LNCAP (cell line): ENCODE results near the gene CAT.

Experiments used
- TF ChIP-seq, protein P1 (sequence below): fragments of 450-650 bp; IDR thresholded peaks from 2 replicates; pipeline ENCODE4 v1.5.1; 2017; ENCODE audit warnings: mild to moderate bottlenecking

The CAT gene

DNA sequence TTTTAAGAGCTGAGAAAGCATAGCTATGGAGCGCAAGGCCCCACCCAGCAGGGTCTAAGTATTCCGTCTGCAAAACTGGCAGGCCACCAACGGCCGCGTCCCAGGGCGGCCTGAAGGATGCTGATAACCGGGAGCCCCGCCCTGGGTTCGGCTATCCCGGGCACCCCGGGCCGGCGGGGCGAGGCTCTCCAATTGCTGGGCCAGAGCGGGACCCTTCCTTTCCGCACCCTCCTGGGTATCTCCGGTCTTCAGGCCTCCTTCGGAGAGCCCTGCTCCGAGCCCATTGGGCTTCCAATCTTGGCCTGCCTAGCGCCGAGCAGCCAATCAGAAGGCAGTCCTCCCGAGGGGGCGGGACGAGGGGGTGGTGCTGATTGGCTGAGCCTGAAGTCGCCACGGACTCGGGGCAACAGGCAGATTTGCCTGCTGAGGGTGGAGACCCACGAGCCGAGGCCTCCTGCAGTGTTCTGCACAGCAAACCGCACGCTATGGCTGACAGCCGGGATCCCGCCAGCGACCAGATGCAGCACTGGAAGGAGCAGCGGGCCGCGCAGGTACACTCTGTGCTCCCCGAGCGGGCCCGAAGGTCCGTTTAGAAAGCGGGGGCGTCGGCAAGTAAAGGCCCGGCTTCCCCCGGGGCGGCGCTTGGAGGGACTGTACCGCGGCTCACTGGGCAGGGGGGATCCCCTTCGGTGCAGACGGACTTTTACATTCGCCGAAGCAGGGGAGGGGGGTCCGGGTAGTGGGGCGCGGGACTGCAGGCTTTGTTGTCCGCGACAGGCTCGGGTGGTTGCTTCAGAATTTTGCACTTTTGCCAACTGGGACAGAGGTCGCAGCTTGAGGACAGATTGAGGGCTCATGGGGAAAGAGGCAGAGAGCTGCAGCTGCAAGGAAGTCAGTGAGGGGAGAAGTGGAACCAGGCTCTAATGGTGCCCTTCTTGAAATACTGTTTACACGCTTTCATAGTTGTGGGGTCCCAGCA lies at the start of gene CAT:
TSS of gene CAT (plus strand) at position 406 of the 979 bp plus-strand sequence. CDS start at position 486, 80 bp downstream.
- TF ChIP-seq, protein P1, sequence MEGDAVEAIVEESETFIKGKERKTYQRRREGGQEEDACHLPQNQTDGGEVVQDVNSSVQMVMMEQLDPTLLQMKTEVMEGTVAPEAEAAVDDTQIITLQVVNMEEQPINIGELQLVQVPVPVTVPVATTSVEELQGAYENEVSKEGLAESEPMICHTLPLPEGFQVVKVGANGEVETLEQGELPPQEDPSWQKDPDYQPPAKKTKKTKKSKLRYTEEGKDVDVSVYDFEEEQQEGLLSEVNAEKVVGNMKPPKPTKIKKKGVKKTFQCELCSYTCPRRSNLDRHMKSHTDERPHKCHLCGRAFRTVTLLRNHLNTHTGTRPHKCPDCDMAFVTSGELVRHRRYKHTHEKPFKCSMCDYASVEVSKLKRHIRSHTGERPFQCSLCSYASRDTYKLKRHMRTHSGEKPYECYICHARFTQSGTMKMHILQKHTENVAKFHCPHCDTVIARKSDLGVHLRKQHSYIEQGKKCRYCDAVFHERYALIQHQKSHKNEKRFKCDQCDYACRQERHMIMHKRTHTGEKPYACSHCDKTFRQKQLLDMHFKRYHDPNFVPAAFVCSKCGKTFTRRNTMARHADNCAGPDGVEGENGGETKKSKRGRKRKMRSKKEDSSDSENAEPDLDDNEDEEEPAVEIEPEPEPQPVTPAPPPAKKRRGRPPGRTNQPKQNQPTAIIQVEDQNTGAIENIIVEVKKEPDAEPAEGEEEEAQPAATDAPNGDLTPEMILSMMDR, result no peak

DNA sequence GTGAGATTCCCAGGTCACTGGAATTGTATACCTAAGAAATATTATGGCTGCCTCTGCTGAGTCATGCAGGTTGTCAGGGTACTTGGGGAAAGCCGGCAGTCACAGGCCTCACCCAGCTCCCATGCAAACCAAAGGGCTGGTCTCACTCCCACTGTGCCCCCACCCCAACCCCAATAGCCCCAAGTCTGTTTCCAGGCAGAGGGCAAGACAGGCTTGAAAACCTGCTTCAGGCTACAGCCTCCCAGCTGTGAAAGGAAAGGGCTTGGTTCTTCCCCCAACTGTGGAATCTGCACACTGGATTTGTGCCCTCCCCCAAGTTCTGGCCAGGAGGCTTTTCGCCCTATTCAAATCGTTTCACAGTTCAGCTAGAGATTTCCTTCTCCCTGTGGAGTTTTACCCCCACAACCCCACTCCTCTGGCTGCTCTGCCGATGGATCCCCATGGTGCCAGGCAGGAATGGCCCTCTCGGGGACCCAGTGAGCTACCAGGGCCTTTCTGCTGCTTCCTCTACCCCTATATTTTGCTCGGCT lies 43.9 kb upstream of the CAT start:
- TF ChIP-seq, protein P1, result no peak

DNA sequence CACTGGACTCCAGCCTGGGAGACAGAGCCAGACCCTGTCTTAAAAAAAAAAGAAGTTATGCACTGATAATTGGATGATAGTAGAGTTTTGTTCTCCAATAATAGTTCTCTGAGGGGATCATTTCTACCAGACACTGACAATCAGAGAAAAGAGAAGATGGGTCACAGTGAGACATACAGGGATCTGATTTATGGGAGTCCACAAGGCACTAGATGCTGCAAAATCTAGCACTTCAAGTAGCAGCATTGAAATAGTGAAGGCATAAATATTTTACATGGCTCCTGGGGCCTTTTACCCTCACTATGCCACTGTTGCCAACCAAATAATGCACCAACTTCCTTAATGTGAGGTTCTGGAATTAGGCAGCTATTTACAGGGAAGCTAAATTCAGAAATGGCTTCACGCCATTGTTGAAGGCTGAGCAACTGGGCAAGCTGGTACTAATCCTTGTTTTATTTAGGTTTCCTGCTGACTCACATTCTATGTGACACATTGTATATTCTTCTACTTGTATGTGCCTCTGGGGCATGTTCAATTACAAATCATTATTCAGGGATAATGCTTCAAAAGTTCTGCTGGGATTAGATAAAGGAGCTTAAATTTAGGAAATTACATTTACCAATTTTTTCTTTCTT lies 42.7 kb upstream of the CAT start:
- TF ChIP-seq, protein P1, result no peak

DNA sequence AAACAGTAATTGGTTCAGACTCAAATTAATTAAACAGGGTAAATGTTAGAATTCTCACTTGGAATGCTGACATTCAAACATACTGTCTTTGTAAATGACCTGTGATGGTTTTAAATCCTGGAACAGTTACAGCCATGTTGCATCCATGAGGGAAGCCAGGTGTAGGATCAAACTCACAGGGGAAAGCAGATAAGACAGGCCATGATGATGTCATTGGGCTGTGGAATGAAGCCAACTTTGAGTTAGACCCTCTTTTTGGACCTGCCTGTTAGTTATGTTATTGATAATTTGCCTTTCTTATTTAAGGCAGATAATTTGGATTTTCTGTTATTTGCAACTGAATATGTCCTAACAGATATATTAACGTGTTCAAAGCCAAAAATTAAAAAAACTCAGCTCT lies 41.6 kb upstream of the CAT start:
- TF ChIP-seq, protein P1, result no peak

DNA sequence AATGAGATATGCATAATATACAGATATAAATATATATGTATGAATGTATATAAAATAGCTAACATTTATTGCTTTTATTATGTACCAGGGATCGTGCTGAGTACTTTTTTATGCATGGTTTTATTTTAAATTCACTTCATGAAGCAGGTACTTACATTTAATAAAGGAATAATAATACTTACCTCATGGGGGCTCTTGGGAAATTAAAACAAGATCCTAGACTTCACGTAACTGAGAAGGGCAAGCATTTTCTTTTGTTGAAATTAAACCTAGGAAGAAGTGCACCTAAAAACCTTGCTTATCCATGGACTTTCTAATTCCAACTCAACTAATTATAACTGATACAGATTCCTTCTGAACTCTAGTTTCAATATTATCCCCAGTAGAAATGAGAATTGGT lies 40.9 kb upstream of the CAT start:
- TF ChIP-seq, protein P1, result no peak

DNA sequence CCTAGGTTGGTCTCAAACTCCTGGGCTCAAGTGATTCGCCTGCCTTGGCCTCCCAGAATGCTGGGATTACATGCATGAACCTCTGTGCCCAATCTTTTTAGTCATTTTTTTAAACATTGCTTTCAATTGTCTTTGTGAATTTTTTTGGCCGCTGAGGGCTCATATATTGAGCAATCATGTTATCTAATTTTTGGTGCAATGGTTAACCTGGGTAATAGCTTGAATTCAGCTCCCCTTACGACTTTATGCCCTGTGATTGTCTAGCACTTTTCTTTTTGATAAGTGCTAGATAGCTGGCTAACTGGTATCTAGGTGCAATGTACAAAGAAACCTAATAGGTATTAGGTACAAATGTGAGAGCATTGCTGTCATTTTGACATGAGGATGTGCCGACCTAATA lies 35.3 kb upstream of the CAT start:
- TF ChIP-seq, protein P1, result no peak

DNA sequence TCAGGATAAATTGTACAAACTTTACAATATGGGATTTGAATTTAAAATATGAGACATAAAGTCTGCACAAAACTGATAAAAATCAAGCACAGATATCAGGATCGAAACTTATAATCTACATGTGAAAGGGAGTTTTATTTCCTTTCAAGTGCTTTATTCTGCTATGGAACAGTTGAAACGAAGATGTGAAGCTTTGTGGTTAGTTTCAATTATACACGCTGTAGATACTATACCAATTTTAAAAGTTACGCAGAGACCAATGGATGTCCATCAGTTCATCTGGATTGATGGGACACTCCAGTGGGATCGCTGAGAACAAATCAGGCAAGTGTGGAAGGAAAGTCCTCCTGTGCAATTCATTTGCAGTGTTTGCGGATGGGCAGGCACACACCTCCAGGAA lies 34.5 kb upstream of the CAT start:
- TF ChIP-seq, protein P1, result no peak
